Nephron progenitor cell (in vitro differentiated cells): Measurements from ENCODE around the gene FRMD1.

Experiments
- DNase-seq: peaks from one replicate; pipeline ENCODE4 v3.0.0; 2021
- H3K27ac Mint-ChIP-seq: 2 replicates; pipeline ENCODE4 v1.8.0; 2021; ENCODE audit warnings: mild to moderate bottlenecking, moderate library complexity, mixed read lengths
- H3K27me3 Mint-ChIP-seq: 2 replicates; pipeline ENCODE4 v1.8.0; 2021; ENCODE audit warnings: mild to moderate bottlenecking, low read depth, mixed read lengths; ENCODE audit not compliant: poor library complexity
- H3K36me3 Mint-ChIP-seq: 2 replicates; pipeline ENCODE4 v1.8.0; 2021; ENCODE audit warnings: low read depth, mixed read lengths
- H3K4me1 Mint-ChIP-seq: 2 replicates; pipeline ENCODE4 v1.8.0; 2021; ENCODE audit warnings: mixed read lengths
- H3K4me3 Mint-ChIP-seq: 2 replicates; pipeline ENCODE4 v1.8.0; 2021; ENCODE audit warnings: mild to moderate bottlenecking, moderate library complexity, mixed read lengths
- H3K9me3 Mint-ChIP-seq: 2 replicates; pipeline ENCODE4 v1.8.0; 2021; ENCODE audit warnings: mild to moderate bottlenecking, moderate library complexity, mixed read lengths
- TF ChIP-seq, protein P1 (sequence below): fragments of 200-600 bp; sonication (generic); IDR thresholded peaks from 2 replicates; pipeline ENCODE4 v1.5.0; 2021; ENCODE audit warnings: antibody characterized with exemption

Gene FRMD1

DNA sequence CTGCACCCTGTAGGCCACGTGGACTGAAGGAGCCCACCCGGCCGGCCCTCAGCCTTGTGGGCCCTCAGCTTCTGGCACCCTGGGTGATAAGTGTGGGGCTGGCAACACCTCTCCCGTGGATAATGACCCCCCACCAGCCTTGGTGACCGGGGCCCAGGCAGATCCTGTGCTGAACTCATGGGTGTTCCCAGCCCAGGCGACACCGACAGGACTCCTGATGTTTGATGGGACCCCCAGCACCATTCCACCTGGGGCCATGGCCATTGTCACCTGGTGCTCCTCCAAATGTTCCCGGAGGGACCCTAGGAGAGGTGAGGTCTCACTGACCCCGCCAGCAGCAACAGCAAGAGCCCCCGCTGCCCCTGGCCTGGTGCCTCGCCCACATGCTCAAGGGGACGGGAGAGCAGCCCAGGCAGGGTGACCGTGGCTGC, 19.4 kb upstream of the FRMD1 start:
- TF ChIP-seq, protein P1, sequence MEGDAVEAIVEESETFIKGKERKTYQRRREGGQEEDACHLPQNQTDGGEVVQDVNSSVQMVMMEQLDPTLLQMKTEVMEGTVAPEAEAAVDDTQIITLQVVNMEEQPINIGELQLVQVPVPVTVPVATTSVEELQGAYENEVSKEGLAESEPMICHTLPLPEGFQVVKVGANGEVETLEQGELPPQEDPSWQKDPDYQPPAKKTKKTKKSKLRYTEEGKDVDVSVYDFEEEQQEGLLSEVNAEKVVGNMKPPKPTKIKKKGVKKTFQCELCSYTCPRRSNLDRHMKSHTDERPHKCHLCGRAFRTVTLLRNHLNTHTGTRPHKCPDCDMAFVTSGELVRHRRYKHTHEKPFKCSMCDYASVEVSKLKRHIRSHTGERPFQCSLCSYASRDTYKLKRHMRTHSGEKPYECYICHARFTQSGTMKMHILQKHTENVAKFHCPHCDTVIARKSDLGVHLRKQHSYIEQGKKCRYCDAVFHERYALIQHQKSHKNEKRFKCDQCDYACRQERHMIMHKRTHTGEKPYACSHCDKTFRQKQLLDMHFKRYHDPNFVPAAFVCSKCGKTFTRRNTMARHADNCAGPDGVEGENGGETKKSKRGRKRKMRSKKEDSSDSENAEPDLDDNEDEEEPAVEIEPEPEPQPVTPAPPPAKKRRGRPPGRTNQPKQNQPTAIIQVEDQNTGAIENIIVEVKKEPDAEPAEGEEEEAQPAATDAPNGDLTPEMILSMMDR, result no peak

DNA sequence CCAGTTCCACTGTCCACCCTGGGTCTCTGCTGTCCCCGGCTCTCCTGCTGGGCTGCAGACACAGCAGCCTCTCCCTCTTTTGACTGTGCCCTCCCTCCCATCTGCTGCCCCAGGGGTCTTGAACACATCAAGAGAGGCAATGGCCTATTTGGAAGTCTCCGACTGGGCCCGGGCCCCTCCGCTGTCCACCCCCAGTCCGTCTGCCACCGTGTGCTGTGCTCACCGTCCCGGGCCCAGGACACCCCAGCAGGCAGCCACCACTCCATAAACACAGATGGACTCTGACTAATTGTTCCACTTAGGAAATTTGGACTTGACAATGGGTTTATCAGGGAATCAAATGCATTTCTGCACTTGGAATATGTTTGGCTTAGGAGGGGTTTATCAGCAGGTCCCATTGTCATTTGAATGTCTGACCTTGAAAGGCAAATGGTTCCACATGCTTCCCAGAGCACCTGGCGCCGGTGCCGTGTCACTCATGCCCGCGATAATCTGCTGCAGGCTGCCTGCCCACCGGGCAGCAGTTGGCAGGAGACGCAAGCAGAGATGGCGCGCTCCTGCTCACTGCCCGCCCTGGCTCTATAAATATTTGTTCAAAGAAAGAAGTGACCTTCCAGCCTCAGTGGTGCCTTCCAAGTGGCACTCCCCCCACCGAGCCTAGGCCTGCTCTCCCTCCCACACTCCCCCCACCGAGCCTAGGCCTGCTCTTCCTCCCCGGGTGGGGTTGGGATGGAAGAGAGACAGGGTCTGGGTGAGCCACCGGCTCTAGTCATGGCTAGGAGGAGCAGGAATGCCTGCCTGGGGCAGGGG, 18.8 kb upstream of the FRMD1 start:
- no peaks in the 10 kb centered on the region for H3K9me3 Mint-ChIP-seq
- no peak overlapping the region for H3K4me3 Mint-ChIP-seq
- no peak overlapping the region for H3K27ac Mint-ChIP-seq
- TF ChIP-seq, protein P1, result no peak
- peaks cover 8% of the 10 kb centered on the region for H3K27me3 Mint-ChIP-seq
- peaks cover 28% of the 10 kb centered on the region for H3K4me1 Mint-ChIP-seq
- DNase-seq, result no peak
- no peaks in the 10 kb centered on the region for H3K36me3 Mint-ChIP-seq

More for the DNA sequence above, 19.4 kb upstream of the FRMD1 start:
- Mint-ChIP-seq H3K27me3 (peaks cover 12% of the 10 kb centered on the region), H3K27ac (no peak overlapping the region), H3K9me3 (no peaks in the 10 kb centered on the region), H3K4me1 (peaks cover 27% of the 10 kb centered on the region), H3K36me3 (no peaks in the 10 kb centered on the region), H3K4me3 (no peak overlapping the region)
- DNase-seq, result no peak

DNA sequence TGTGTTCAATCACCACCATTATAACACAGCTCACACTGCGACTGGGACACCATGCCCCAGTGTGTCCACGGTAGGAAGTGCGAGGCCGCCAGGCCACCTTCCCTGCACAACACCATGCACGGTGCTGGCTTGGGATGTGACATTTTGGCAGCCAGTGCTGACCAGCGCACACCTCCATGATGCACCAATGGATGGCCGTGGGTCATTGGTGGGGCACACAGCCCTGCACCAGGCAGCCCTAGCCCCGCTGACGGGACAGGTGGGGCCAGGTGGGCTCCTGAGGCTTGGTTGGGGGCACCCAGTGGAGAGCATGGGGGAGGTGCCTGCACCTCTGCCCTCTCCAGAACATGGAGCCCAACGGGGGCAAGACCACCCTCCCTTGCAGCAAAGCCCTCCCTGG, 18.2 kb upstream of the FRMD1 start:
- DNase-seq, result no peak
- H3K36me3 Mint-ChIP-seq, result no peaks in the 10 kb centered on the region
- TF ChIP-seq, protein P1, result no peak
- H3K4me1 Mint-ChIP-seq, result peaks cover 27% of the 10 kb centered on the region
- H3K4me3 Mint-ChIP-seq, result no peak overlapping the region
- H3K9me3 Mint-ChIP-seq, result no peaks in the 10 kb centered on the region
- peaks cover 3% of the 10 kb centered on the region for H3K27me3 Mint-ChIP-seq
- H3K27ac Mint-ChIP-seq, result no peak overlapping the region

DNA sequence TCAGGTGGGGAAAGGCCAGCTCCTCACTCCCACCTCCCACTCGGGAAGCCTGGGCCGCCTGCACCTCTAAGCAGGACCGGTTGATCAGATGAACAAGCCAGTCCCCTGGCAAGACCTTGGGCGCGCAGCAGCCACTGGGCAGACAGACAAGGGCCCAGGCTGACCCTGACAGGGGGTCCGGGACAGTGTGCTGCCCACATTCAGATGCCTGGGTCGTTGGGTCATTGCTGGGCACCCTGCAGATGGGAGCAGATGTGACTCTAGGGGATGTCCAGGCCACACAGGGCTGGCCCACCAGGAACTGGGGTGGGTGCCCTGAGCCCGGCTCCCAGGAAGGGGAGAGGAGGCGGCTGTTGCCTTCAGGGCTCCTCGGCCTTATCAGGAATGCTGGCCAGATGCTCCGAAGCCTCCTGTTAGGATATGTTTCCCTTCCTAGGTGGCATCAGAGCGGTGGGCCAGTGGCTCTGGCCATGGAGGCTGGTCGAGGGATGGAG, 17.3 kb upstream of the FRMD1 start:
- TF ChIP-seq, protein P1, result no peak
- peaks cover 33% of the 10 kb centered on the region for H3K4me1 Mint-ChIP-seq
- H3K27ac Mint-ChIP-seq, result no peak overlapping the region
- peaks cover 3% of the 10 kb centered on the region for H3K27me3 Mint-ChIP-seq
- H3K36me3 Mint-ChIP-seq, result no peaks in the 10 kb centered on the region
- no peak overlapping the region for H3K4me3 Mint-ChIP-seq
- no peak for DNase-seq
- no peaks in the 10 kb centered on the region for H3K9me3 Mint-ChIP-seq

DNA sequence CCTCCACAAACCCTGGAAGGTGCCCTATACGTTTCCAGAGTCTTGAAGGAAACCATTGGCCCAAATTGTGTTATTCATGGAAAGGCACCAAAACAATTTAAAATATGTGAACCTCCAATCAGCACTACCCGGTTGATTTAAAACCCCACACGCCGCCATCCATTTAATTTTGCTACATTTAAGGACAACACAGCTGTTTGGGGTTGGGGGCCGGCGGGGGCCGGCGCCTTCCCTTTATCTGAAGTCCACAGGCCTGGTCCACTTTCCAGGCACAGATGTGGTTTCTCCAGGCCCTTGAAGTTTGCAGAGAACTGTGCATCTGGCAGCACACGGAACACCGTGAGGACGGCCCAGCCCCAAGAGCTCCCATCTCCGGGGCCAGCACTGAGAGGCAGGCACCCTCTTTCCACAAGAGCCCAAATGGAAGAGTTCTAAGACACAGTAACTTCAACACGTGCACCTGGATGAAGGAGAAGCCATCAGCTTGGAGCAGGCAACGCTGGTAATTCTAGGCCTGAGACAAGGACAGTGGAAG, 16.8 kb upstream of the FRMD1 start:
- TF ChIP-seq, protein P1, result no peak
- no peaks in the 10 kb centered on the region for H3K9me3 Mint-ChIP-seq
- peaks cover 38% of the 10 kb centered on the region for H3K4me1 Mint-ChIP-seq
- H3K27ac Mint-ChIP-seq, result peak overlapping the region; percentile 80
- no peak overlapping the region for H3K4me3 Mint-ChIP-seq
- H3K36me3 Mint-ChIP-seq, result no peaks in the 10 kb centered on the region
- peaks cover 4% of the 10 kb centered on the region for H3K27me3 Mint-ChIP-seq
- DNase-seq, result no peak
